Pons (tissue), 1 donor: Measurements from ENCODE around the gene PGAM2.
A peak's percentile ranks its signal among the peaks of the same experiment; 100 is the strongest.

Experiments
- DNase-seq: peaks from one replicate; pipeline ENCODE4 v3.0.0-alpha.2; 2016; ENCODE audit warnings: low spot score

The PGAM2 gene

GRCh38 chr7:44082541-44083207, 17.3 kb upstream of the PGAM2 start:
- DNase-seq, result peak; percentile 99

DNA sequence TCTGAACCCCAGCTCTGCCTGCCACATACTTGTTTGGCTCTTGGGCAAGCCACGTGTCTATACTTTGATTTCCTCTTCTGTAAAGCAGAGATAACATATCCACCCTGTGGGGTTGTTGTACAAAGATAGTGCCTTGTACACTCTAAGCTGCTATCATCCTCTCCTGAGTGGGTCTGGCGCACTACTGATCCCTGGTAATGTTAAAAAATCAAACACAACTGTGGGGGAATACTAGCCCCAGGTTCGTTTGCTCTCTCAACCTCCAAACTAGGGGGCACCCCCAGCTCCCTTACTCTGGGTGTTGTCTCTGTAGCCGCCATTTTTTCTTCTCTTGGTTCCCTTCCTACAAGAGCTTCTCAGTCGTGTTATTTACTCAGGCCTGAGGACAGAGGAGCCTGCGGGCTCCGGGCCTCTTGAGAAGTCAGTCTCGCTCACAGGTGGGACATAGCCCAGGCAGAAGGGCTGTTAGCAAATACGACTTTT, 15.9 kb upstream of the PGAM2 start:
- no peak for DNase-seq

DNA sequence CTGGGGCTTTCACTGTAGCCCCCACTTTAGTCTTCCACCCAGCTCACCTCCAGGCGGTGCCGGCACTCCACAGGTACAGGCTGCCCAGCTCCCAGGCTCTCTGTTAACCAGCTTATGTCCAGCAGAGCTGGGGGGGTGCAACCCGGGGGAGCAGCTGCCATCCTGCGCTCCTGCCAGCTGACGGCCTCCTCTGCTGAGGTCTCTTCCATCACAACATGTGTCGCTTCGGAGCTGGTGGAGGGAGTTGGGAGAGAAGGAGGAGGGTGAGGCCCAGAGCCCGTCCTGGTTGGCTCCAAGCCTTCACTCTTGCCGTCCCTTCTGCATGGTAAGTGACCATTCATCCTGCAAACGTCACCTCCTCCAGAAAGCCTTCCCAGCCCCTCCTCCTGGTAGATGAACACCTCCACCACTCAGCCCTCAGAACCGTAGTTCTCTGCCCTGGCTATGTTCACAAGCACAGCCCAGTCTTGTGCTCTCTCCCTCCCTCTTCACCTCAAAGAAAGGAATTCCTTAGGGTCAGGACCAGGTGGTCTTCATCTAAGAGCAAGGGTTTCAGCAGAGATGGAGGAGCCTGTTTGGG, 15.4 kb upstream of the PGAM2 start:
- DNase-seq, result no peak

- no peak for DNase-seq
Observed at GRCh38 chr7:44080118-44080517, 14.8 kb upstream of the PGAM2 start.

- DNase-seq, result no peak
Observed at GRCh38 chr7:44079331-44080021, 14.1 kb upstream of the PGAM2 start.

DNA sequence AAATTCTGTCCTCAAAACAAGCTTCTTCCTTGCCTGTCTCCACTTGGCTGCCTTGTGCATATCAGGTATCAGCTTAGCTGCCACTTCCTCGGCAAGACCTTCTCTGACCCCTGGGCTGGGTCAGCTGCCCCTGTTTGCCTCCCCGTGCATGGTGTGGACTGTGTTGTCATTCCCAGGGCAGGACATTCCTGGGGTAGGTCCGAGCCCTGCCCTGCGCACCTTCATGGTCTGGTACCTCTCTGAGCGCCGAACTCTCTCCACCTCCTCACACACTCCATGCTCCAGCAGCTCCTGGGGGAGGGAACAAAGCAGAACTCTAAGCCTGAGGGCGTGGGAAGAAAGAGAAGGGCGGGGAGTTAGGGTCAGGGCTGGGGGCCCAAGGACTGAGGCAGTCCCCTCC, 13.2 kb upstream of the PGAM2 start:
- no peak for DNase-seq

DNA sequence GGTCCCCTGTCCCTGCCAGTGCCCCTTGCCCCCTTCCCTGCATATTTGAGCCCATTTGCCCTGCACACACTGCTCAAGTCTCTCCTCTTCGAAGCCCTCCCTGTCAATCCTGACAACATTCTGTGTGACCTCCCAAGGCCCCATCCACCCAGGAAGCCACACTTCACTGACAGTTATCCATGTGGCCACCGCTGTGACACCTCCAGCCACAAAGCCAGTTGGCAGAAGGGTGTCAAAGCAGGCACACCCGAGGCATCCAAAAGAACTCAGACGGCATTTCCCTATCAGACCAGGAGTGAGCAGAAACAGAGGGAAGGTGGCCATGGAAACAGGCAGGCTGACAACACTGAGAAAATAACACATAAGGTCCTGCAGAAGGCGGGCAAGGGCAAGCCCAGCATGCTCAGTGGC, 12.3 kb upstream of the PGAM2 start:
- no peak for DNase-seq

DNA sequence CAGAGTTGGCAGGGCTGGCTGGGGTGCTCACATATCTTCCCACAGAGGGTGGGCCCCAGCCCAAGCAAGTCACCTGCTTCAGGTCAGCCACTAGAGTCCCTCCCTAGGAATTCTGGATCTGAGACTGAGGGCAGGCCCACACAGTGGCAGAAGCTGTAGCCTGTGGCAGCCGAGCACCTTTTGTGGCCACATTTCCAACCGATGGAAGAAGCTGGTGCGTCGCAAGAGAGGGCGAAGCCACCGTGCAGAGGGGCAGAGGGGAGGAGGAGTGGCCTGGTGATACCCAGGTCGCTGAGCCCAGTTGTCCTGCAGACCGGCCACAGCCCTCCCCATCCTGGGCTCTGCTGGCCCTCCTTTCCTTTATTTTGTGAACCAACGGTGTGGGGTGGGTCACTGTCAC, 11.7 kb upstream of the PGAM2 start:
- no peak for DNase-seq

GRCh38 chr7:44076101-44076895, 10.9 kb upstream of the PGAM2 start:
- DNase-seq, result no peak

GRCh38 chr7:44075296-44076075, 10.1 kb upstream of the PGAM2 start:
- no peak for DNase-seq

DNA sequence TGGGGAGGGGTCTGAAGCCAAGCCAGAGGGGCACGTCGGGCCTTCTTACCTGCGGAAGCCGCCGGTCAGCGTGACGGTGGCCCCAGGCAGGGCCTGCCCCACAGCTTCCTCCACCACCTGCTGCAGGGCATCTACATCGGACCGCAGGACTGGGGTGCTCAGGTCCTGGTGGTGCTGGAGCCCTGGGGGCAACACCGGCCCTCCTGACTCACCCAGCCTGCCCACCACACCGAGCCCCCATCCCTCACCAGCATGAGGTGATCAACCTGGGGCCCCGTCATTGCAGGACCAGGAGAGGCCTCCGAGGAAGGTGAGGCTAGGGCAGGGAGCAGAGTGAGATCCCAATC, 9.0 kb upstream of the PGAM2 start:
- DNase-seq, result no peak

DNA sequence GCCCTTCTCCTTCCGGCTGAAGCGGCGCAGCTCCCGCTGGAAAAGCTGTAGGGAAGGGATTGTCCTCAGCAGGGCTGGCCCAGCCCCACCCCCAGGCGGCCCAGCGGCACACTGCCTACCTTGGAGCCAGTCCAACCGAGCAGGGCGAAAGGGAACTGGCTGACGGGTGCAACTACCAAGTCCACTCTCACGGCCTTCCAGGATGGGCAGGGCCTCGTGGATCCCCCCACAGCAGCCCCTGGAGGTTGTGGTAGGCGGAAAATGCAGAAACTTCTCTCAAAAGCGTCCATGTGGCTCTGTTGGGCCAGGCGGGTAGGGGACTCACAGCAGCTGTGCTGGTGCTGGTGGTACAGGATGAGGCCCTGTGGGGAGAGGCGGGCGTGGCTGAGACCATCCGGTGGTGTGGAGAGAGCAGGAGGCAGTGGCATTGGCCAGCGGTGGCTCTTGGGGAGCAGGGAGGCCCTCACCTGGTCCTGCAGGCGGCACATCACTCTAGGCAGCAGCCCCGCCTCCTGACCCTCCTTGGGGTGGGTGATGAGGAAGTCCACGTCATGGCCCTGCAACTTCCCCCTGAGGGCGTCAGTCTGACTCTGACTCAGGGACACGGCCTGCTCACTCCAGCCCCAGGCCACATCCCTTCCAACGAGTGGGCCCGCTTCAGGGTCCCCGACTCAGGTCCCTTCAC, 8.4 kb upstream of the PGAM2 start:
- peak; percentile 74 for DNase-seq

GRCh38 chr7:44072364-44073231, 7.2 kb upstream of the PGAM2 start:
- no peak for DNase-seq

- no peak for DNase-seq
Observed at GRCh38 chr7:44071726-44072363, 6.5 kb upstream of the PGAM2 start.

DNA sequence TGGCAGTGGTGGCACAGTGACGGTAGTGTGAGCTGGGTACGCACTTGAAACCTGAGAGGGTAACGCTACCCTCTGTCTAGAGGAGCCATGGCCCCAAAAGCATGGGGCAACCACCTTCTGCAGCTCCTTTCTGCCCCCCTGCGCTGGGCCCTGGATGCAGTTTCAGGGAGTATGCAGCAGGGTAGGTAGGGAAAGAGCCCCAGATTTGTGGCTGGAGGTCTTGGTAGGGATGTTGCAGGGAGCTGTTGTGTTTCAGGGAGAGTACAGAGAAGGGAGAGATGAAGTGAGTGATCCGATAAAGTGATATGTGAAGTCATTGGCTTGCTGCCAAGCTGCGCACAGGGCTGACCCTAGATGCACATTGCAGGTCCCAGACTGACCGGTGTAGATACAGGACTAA, 2.7 kb upstream of the PGAM2 start:
- DNase-seq, result no peak

- DNase-seq, result no peak
Observed at GRCh38 chr7:44067064-44067951, 1.9 kb upstream of the PGAM2 start.

DNA sequence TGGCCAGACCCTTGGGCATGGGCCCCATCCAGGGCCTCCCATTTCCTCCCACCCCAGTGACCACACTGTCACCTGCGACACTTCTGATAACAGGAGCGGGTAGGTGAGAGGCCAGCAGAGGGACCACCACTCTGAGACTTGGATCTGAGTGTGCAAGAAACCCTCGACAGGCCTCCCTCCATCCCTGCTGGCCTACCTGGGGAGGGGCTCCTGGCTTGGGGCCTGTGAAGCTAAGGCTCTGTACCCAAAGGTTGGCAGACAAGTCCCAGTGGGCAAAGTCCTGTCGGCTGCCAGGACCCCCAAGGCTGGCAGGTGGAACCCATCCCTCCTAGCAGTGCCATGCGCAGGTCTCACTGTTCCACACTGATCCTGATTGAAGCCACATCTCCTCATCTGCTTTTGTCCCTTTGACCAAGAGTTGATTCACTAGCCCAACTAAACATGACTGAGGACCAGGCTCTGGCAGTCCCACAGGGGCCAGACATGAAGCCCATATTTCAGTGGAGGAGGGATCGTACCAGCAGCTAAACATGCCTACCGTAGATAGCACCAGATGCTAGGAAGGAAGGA, 1.2 kb upstream of the PGAM2 start:
- DNase-seq, result no peak

GRCh38 chr7:44066111-44066460, 719 bp upstream of the PGAM2 start:
- DNase-seq, result no peak
